BLaER1 (cell line): Measurements from ENCODE around the gene FAM240B.

Experiments
- H3K27ac ChIP-seq: shearing (Covaris generic); formaldehyde crosslinking; 2 replicates; pipeline ENCODE4 v1.8.1; 2022
- H3K27me3 ChIP-seq: shearing (Covaris generic); formaldehyde crosslinking; 2 replicates; pipeline ENCODE4 v1.8.1; 2022
- H3K36me3 ChIP-seq: shearing (Covaris generic); formaldehyde crosslinking; 2 replicates; pipeline ENCODE4 v1.8.1; 2022
- H3K4me1 ChIP-seq: shearing (Covaris generic); formaldehyde crosslinking; 2 replicates; pipeline ENCODE4 v1.8.1; 2022
- H3K4me2 ChIP-seq: shearing (Covaris generic); formaldehyde crosslinking; 2 replicates; pipeline ENCODE4 v1.8.1; 2022
- H3K4me3 ChIP-seq: shearing (Covaris generic); formaldehyde crosslinking; 2 replicates; pipeline ENCODE4 v1.8.1; 2022
- H3K9ac ChIP-seq: shearing (Covaris generic); formaldehyde crosslinking; 2 replicates; pipeline ENCODE4 v1.8.1; 2022
- H3K9me3 ChIP-seq: shearing (Covaris generic); formaldehyde crosslinking; 2 replicates; pipeline ENCODE4 v1.8.1; 2022
- H4K20me1 ChIP-seq: shearing (Covaris generic); formaldehyde crosslinking; 2 replicates; pipeline ENCODE4 v1.8.1; 2022
- Cebpa-rat ChIP-seq: shearing (Covaris generic); IDR thresholded peaks from 2 replicates; pipeline ENCODE4 v1.8.1; 2022

Gene FAM240B

DNA sequence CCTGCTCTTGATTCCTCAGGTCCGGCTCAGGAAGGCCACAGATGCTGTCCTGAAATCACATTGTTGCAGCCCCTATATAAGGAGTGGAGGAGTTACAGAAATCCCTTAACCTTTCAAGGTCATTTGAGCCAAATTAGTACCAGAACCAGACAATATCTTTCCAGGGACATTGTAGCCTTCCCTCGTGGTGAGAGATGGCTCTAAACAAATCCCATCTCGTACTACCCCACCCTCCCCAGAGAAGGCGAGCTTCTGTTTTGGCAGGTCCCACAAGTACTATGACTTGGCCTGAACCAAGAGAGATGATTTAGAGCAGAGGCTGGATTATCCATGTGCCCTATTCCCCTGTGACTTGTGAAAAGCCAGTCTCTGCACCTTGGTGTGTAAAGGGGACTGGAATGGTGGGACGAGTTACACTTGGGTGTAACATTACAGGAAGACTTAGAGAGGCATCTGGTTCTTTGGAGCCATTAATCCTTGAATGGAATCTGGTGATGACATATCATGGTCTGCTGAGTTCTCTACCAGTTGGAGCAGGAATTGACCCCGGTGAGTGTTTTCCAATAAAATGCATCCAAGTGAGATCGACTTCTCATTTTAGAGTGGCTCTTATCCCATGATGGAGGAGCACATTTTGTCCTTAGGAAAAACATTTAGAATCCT is at the start of gene FAM240B:
FAM240B (minus strand) TSS at position 51 of the 663 bp plus-strand sequence. CDS start 16,134 bp downstream, outside the sequence.
- Histone ChIP-seq H3K27ac (no peak within 1 kb of the TSS), H3K4me3 (no peak within 1 kb of the TSS)

DNA sequence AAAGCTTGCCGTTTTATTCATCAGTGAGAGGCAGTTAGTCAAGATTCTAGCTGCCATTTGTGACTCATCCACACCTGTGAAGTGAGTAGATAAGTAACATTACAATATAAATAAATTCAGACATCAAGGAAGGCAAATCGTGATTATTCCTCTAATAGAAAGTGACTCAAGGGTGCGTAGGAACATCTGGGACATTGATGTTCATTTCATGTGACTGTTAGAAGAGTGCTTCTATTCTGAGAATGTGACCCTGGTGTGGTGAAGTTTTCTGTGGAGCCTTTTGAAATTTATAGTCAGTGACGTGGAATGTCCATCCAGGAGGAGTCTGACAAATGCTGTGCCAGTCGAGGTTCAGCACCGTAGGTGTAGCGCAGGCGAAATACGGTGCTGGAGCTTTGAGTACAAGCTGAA is 48.4 kb upstream of the FAM240B start:
- H4K20me1 ChIP-seq = no peaks in the 10 kb centered on the region
- no peak overlapping the region for H3K9ac ChIP-seq
- H3K36me3 ChIP-seq = no peaks in the 10 kb centered on the region
- H3K27ac ChIP-seq = no peak overlapping the region
- no peak for TF ChIP-seq Cebpa-rat
- no peaks in the 10 kb centered on the region for H3K4me1 ChIP-seq
- no peaks in the 10 kb centered on the region for H3K27me3 ChIP-seq
- no peak overlapping the region for H3K4me3 ChIP-seq
- H3K9me3 ChIP-seq = peaks cover 12% of the 10 kb centered on the region
- H3K4me2 ChIP-seq = no peak overlapping the region

More for the DNA sequence above, at the start of gene FAM240B:
- H3K9ac ChIP-seq = no peak within 1 kb of the TSS
- no peaks in the 10 kb centered on the region for H3K27me3 ChIP-seq
- no peak for TF ChIP-seq Cebpa-rat
- H3K4me1 ChIP-seq = peaks cover 6% of the 10 kb centered on the region; the same call in 1 of the 2 replicates
- no peak within 1 kb of the TSS for H3K4me2 ChIP-seq
- H3K36me3 ChIP-seq = no peaks in the 10 kb centered on the region
- H4K20me1 ChIP-seq = no peaks in the 10 kb centered on the region
- no peaks in the 10 kb centered on the region for H3K9me3 ChIP-seq

DNA sequence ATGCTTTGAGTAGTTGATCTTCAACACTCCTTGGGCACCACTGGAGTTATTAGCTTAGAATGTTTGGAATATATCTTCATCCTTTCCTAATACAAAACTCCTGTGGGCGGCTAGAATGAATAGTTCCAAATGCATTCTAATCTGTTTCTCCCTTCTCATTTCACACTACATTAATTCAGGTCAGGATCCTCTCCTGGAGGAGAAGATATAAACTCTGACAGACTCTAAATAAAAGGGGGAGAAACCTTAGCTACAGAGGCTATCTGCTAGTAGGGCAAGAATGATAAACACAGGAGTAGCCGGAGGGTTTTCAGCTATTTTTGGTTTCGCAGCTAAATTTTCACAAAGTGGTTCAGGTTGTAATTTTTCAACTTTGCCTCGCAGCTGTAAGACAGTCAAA is 45.2 kb upstream of the FAM240B start:
- Histone ChIP-seq H3K4me3 (no peak overlapping the region), H3K27me3 (no peaks in the 10 kb centered on the region), H3K4me1 (no peaks in the 10 kb centered on the region), H3K9me3 (peaks cover 12% of the 10 kb centered on the region), H3K9ac (no peak overlapping the region), H4K20me1 (no peaks in the 10 kb centered on the region), H3K36me3 (no peaks in the 10 kb centered on the region), H3K4me2 (no peak overlapping the region), H3K27ac (no peak overlapping the region)
- TF ChIP-seq Cebpa-rat = no peak

GRCh38 chr9:38761999-38762398 is 42.1 kb upstream of the FAM240B start:
- Histone ChIP-seq H3K36me3 (no peaks in the 10 kb centered on the region), H3K4me1 (no peaks in the 10 kb centered on the region), H4K20me1 (no peaks in the 10 kb centered on the region), H3K4me3 (no peak overlapping the region), H3K9ac (no peak overlapping the region), H3K27ac (no peak overlapping the region), H3K27me3 (no peaks in the 10 kb centered on the region), H3K4me2 (no peak overlapping the region), H3K9me3 (peaks cover 12% of the 10 kb centered on the region)
- TF ChIP-seq Cebpa-rat = no peak

- TF ChIP-seq Cebpa-rat = no peak
- H3K9ac ChIP-seq = no peak overlapping the region
- no peaks in the 10 kb centered on the region for H3K4me1 ChIP-seq
- H3K4me3 ChIP-seq = no peak overlapping the region
- no peaks in the 10 kb centered on the region for H3K27me3 ChIP-seq
- H3K27ac ChIP-seq = no peak overlapping the region
- no peaks in the 10 kb centered on the region for H3K36me3 ChIP-seq
- H3K4me2 ChIP-seq = no peak overlapping the region
- no peaks in the 10 kb centered on the region for H4K20me1 ChIP-seq
- H3K9me3 ChIP-seq = peaks cover 12% of the 10 kb centered on the region
Measured at GRCh38 chr9:38761339-38761738, 41.4 kb upstream of the FAM240B start.

DNA sequence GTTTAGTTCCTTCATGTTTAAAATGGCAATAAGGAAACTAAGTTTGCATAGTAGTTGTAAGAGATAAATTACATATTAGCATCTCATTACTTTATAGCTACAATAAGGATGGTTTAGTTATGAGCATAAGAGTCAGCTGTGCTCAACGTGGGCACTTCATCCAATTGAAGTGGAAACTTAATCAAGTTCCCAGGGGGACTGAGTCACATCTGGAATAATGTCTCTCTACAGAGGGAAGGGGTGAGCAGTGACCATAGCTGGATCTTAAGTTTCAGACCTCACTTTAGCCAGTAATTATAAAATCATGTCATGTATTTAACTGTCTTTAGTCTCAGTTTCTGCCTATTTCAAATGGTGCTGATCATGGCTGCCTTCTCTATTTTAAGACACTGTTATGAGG is 36.8 kb upstream of the FAM240B start:
- Histone ChIP-seq H3K9ac (no peak overlapping the region), H4K20me1 (no peaks in the 10 kb centered on the region), H3K36me3 (no peaks in the 10 kb centered on the region), H3K4me1 (no peaks in the 10 kb centered on the region), H3K27me3 (no peaks in the 10 kb centered on the region), H3K9me3 (no peaks in the 10 kb centered on the region), H3K27ac (no peak overlapping the region), H3K4me2 (no peak overlapping the region), H3K4me3 (no peak overlapping the region)
- no peak for TF ChIP-seq Cebpa-rat

DNA sequence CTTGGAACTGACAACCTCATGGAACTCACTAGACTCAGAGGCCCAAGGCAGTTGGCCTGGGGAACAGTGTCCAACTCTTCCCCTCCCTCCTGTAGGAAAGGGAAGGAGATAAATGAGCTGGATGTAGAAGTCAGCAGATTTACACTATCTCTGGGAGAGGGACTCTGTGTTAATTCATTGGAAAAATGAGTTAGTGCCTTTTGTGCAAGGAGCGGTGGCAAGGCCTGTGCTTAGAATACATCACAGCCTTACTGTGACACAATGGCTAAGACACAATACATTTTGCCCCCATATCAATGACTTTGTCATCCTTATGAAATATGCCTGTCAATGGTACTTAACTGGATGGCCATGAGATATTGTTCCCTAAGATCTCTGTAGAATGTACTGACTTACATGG is 28.0 kb upstream of the FAM240B start:
- Histone ChIP-seq H3K4me3 (no peak overlapping the region), H3K4me2 (no peak overlapping the region), H3K9me3 (no peaks in the 10 kb centered on the region), H3K36me3 (no peaks in the 10 kb centered on the region), H3K27ac (no peak overlapping the region), H3K9ac (no peak overlapping the region), H3K4me1 (no peaks in the 10 kb centered on the region), H4K20me1 (no peaks in the 10 kb centered on the region), H3K27me3 (no peaks in the 10 kb centered on the region)
- no peak for TF ChIP-seq Cebpa-rat

DNA sequence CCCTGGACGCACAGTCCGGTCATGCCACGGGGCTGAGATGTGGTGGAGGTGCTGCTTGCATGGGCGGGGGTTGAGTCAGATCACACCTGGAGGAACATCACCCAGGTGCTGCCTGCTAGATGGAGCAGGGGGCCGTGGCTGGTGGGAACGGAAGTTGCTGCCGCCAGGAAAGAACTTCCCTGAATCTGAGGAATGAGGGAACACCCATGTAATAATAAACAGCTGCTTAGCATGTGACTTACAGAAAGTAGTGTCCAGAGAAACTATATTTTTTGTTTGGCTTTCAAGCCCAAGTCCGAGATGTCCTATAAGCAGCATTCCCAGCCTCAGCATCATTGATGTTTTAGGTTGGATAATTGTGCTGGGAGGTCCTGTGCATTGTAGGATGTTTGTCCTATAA is 27.1 kb upstream of the FAM240B start:
- H3K4me1 ChIP-seq = no peaks in the 10 kb centered on the region

DNA sequence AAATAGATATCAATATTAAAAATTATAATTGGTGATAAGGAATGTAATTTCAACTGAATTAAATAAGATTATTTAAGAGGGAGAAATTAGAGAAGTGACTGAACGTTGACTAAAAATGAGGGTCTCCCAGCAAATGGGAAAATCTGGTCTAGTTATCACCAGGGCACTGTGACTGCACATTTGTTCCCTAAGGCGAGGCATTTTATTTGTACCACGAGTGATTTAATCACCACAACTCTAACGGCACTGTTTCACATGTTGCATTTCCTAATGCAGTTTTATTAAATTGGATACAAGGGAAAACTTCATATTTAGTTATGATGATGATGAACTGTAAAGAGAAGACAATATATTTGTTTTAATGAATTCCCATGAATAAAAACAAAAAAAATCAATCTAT is 26.4 kb upstream of the FAM240B start:
- Histone ChIP-seq H3K4me1 (no peaks in the 10 kb centered on the region), H3K27ac (no peak overlapping the region), H3K27me3 (no peaks in the 10 kb centered on the region), H3K4me3 (no peak overlapping the region), H3K4me2 (no peak overlapping the region), H3K9me3 (no peaks in the 10 kb centered on the region), H3K36me3 (no peaks in the 10 kb centered on the region), H4K20me1 (no peaks in the 10 kb centered on the region), H3K9ac (no peak overlapping the region)
- no peak for TF ChIP-seq Cebpa-rat

More for the DNA sequence above, 27.1 kb upstream of the FAM240B start:
- no peaks in the 10 kb centered on the region for H3K36me3 ChIP-seq
- H3K27me3 ChIP-seq = no peaks in the 10 kb centered on the region
- no peaks in the 10 kb centered on the region for H3K9me3 ChIP-seq
- no peak overlapping the region for H3K4me3 ChIP-seq
- H3K27ac ChIP-seq = no peak overlapping the region
- no peak overlapping the region for H3K9ac ChIP-seq
- TF ChIP-seq Cebpa-rat = no peak
- no peak overlapping the region for H3K4me2 ChIP-seq
- no peaks in the 10 kb centered on the region for H4K20me1 ChIP-seq

GRCh38 chr9:38744484-38744883 is 24.6 kb upstream of the FAM240B start:
- no peak overlapping the region for H3K4me3 ChIP-seq
- no peak overlapping the region for H3K4me2 ChIP-seq
- H3K36me3 ChIP-seq = no peaks in the 10 kb centered on the region
- H4K20me1 ChIP-seq = no peaks in the 10 kb centered on the region
- no peak overlapping the region for H3K27ac ChIP-seq
- H3K4me1 ChIP-seq = no peaks in the 10 kb centered on the region
- TF ChIP-seq Cebpa-rat = no peak
- no peaks in the 10 kb centered on the region for H3K9me3 ChIP-seq
- no peaks in the 10 kb centered on the region for H3K27me3 ChIP-seq
- H3K9ac ChIP-seq = no peak overlapping the region

DNA sequence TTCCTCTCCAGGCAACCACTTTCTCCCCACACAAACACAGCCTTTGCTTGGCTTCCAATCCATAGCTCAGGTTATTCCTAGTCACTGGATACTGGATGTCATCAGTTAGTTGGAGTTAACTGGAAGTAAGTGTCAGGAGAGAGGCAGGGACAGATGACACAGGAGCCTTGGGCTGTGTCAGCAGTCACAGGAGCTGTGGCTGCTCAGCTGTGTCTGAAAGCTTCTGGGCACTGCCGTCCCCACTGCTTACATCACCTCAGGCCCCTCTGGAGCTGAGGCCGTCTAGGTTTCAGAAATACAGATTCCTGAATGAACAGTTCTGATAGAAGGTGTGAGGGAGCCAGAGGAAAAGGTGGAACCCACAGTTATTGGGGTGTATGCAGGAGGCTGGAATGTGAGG is 17.3 kb upstream of the FAM240B start:
- H3K4me2 ChIP-seq = no peak overlapping the region
- no peaks in the 10 kb centered on the region for H3K36me3 ChIP-seq
- no peaks in the 10 kb centered on the region for H4K20me1 ChIP-seq
- H3K27me3 ChIP-seq = no peaks in the 10 kb centered on the region
- H3K4me3 ChIP-seq = no peak overlapping the region
- no peaks in the 10 kb centered on the region for H3K9me3 ChIP-seq
- no peak overlapping the region for H3K27ac ChIP-seq
- H3K9ac ChIP-seq = no peak overlapping the region
- H3K4me1 ChIP-seq = no peaks in the 10 kb centered on the region
- no peak for TF ChIP-seq Cebpa-rat
